Measurements from ENCODE around the gene NCR3LG1.

DNA sequence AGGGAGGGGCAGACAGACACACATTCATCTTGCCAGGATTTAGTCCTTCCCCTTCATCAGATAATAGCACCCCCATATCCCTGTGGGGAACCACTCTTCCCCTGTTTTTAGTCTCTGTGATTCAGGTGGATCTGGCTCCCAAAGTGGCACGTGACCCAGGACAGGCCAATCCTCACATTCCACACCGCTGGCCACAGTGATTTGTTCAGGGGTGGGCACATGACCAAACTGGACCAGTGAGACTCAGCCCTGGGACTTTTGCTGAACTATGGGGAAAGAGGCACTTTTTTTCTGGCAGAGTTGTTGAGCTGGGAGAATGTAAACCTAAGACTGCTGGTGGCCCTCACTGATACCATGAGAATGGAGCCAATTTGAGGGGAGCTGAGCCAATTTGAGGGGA, 56.0 kb downstream of the NCR3LG1 start:
- TF ChIP-seq, protein P1, sequence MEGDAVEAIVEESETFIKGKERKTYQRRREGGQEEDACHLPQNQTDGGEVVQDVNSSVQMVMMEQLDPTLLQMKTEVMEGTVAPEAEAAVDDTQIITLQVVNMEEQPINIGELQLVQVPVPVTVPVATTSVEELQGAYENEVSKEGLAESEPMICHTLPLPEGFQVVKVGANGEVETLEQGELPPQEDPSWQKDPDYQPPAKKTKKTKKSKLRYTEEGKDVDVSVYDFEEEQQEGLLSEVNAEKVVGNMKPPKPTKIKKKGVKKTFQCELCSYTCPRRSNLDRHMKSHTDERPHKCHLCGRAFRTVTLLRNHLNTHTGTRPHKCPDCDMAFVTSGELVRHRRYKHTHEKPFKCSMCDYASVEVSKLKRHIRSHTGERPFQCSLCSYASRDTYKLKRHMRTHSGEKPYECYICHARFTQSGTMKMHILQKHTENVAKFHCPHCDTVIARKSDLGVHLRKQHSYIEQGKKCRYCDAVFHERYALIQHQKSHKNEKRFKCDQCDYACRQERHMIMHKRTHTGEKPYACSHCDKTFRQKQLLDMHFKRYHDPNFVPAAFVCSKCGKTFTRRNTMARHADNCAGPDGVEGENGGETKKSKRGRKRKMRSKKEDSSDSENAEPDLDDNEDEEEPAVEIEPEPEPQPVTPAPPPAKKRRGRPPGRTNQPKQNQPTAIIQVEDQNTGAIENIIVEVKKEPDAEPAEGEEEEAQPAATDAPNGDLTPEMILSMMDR (IDR thresholded peaks at IDR 0.05), result no peak
- no peak for TF ChIP-seq ZFX (IDR thresholded peaks at IDR 0.05; ENCODE audit: borderline replicate concordance)

Measured in 22Rv1 (cell line).